Measurements from ENCODE around the gene HIBADH.
A peak's percentile ranks its signal among the peaks of the same experiment; 100 is the strongest.

Gene HIBADH

GRCh38 chr7:27688056-27688455 is 25.4 kb upstream of the HIBADH start:
- no peak overlapping the region for H2AFZ ChIP-seq (ENCODE audit: low read depth, low read length)
- no peak overlapping the region for H3K4ac ChIP-seq (ENCODE audit: low read depth in 1 of 2, low read length in 2 of 2)
- 96% methylated on average over 4 of the region's 4 CpGs for WGBS
- no peaks in the 10 kb centered on the region for H3K4me1 ChIP-seq (ENCODE audit: control insufficient read depth, insufficient read depth, low read depth, low read length)
- no peak overlapping the region for H4K91ac ChIP-seq (ENCODE audit: low read length)
- H3K9me3 ChIP-seq (ENCODE audit: control insufficient read depth, low read length), result no peaks in the 10 kb centered on the region
- no peak overlapping the region for H4K8ac ChIP-seq (ENCODE audit: low read length)
- H2BK120ac ChIP-seq (ENCODE audit: low read depth, low read length), result no peak overlapping the region
- no peak overlapping the region for H2BK15ac ChIP-seq (ENCODE audit: low read depth, poor library complexity, severe bottlenecking)
- H3K4me3 ChIP-seq (ENCODE audit: insufficient read depth in 1 of 2, low read depth in 1 of 2, low read length in 2 of 2), result no peak overlapping the region
- no peaks in the 10 kb centered on the region for H3K27me3 ChIP-seq (ENCODE audit: control insufficient read depth in 1 of 2, insufficient read depth in 1 of 2, low read length in 2 of 2)
- no peak overlapping the region for H3K18ac ChIP-seq (ENCODE audit: low read depth in 1 of 2, low read length in 2 of 2)
- H3K4me2 ChIP-seq (ENCODE audit: low read length, poor library complexity, severe bottlenecking), result no peak overlapping the region
- no peaks in the 10 kb centered on the region for H3K36me3 ChIP-seq (ENCODE audit: control insufficient read depth in 1 of 2, insufficient read depth in 2 of 2, low read depth in 1 of 2, low read length in 2 of 2)
- H3K23ac ChIP-seq (ENCODE audit: low read length in 2 of 2), result no peak overlapping the region
- DNase-seq, result no peak
- H3K79me1 ChIP-seq (replicated peaks; ENCODE audit: low read length, poor library complexity, severe bottlenecking), result no peaks in the 10 kb centered on the region
- no peak overlapping the region for H2BK5ac ChIP-seq (ENCODE audit: low read depth, low read length, poor library complexity, severe bottlenecking)
- no peak overlapping the region for H3K14ac ChIP-seq (ENCODE audit: low read length in 2 of 2)
- H2BK12ac ChIP-seq (ENCODE audit: low read length in 2 of 2), result no peak overlapping the region
- no peak overlapping the region for H2AK5ac ChIP-seq (ENCODE audit: low read length, severe bottlenecking)
- no peak overlapping the region for H3K9ac ChIP-seq (ENCODE audit: low read length)
- H3K27ac ChIP-seq (ENCODE audit: low read length, poor library complexity, severe bottlenecking), result no peak overlapping the region

GRCh38 chr7:27686315-27686714 is 23.6 kb upstream of the HIBADH start:
- peak; percentile 33 for DNase-seq
- Histone ChIP-seq H3K18ac (ENCODE audit: low read depth in 1 of 2, low read length in 2 of 2) (no peak overlapping the region), H3K9ac (ENCODE audit: low read length) (no peak overlapping the region), H3K27ac (ENCODE audit: low read length, poor library complexity, severe bottlenecking) (no peak overlapping the region), H2BK120ac (ENCODE audit: low read depth, low read length) (no peak overlapping the region), H3K14ac (ENCODE audit: low read length in 2 of 2) (no peak overlapping the region), H2BK12ac (ENCODE audit: low read length in 2 of 2) (no peak overlapping the region), H2AFZ (ENCODE audit: low read depth, low read length) (no peak overlapping the region), H2BK15ac (ENCODE audit: low read depth, poor library complexity, severe bottlenecking) (no peak overlapping the region), H3K79me1 (replicated peaks; ENCODE audit: low read length, poor library complexity, severe bottlenecking) (no peaks in the 10 kb centered on the region), H3K4me2 (ENCODE audit: low read length, poor library complexity, severe bottlenecking) (no peak overlapping the region), H3K4ac (ENCODE audit: low read depth in 1 of 2, low read length in 2 of 2) (no peak overlapping the region), H3K23ac (ENCODE audit: low read length in 2 of 2) (no peak overlapping the region), H3K36me3 (ENCODE audit: control insufficient read depth in 1 of 2, insufficient read depth in 2 of 2, low read depth in 1 of 2, low read length in 2 of 2) (no peaks in the 10 kb centered on the region), H4K91ac (ENCODE audit: low read length) (no peak overlapping the region), H3K4me1 (ENCODE audit: control insufficient read depth, insufficient read depth, low read depth, low read length) (no peaks in the 10 kb centered on the region), H3K4me3 (ENCODE audit: insufficient read depth in 1 of 2, low read depth in 1 of 2, low read length in 2 of 2) (no peak overlapping the region), H4K8ac (ENCODE audit: low read length) (no peak overlapping the region), H2BK5ac (ENCODE audit: low read depth, low read length, poor library complexity, severe bottlenecking) (no peak overlapping the region), H2AK5ac (ENCODE audit: low read length, severe bottlenecking) (no peak overlapping the region), H3K9me3 (ENCODE audit: control insufficient read depth, low read length) (no peaks in the 10 kb centered on the region), H3K27me3 (ENCODE audit: control insufficient read depth in 1 of 2, insufficient read depth in 1 of 2, low read length in 2 of 2) (no peaks in the 10 kb centered on the region)

GRCh38 chr7:27685893-27686292 is 23.2 kb upstream of the HIBADH start:
- WGBS, result no CpG with 5 or more reads among the region's 2 CpGs
- Histone ChIP-seq H3K9ac (ENCODE audit: low read length) (no peak overlapping the region), H4K91ac (ENCODE audit: low read length) (no peak overlapping the region), H3K4me1 (ENCODE audit: control insufficient read depth, insufficient read depth, low read depth, low read length) (no peaks in the 10 kb centered on the region), H3K4ac (ENCODE audit: low read depth in 1 of 2, low read length in 2 of 2) (no peak overlapping the region), H3K14ac (ENCODE audit: low read length in 2 of 2) (no peak overlapping the region), H2AK5ac (ENCODE audit: low read length, severe bottlenecking) (no peak overlapping the region), H3K9me3 (ENCODE audit: control insufficient read depth, low read length) (no peaks in the 10 kb centered on the region), H3K79me1 (replicated peaks; ENCODE audit: low read length, poor library complexity, severe bottlenecking) (no peaks in the 10 kb centered on the region), H3K18ac (ENCODE audit: low read depth in 1 of 2, low read length in 2 of 2) (no peak overlapping the region), H3K27ac (ENCODE audit: low read length, poor library complexity, severe bottlenecking) (no peak overlapping the region), H4K8ac (ENCODE audit: low read length) (no peak overlapping the region), H2AFZ (ENCODE audit: low read depth, low read length) (no peak overlapping the region), H3K27me3 (ENCODE audit: control insufficient read depth in 1 of 2, insufficient read depth in 1 of 2, low read length in 2 of 2) (no peaks in the 10 kb centered on the region), H2BK120ac (ENCODE audit: low read depth, low read length) (no peak overlapping the region), H3K4me2 (ENCODE audit: low read length, poor library complexity, severe bottlenecking) (no peak overlapping the region), H2BK12ac (ENCODE audit: low read length in 2 of 2) (no peak overlapping the region), H3K36me3 (ENCODE audit: control insufficient read depth in 1 of 2, insufficient read depth in 2 of 2, low read depth in 1 of 2, low read length in 2 of 2) (no peaks in the 10 kb centered on the region), H3K23ac (ENCODE audit: low read length in 2 of 2) (no peak overlapping the region), H3K4me3 (ENCODE audit: insufficient read depth in 1 of 2, low read depth in 1 of 2, low read length in 2 of 2) (no peak overlapping the region), H2BK15ac (ENCODE audit: low read depth, poor library complexity, severe bottlenecking) (no peak overlapping the region), H2BK5ac (ENCODE audit: low read depth, low read length, poor library complexity, severe bottlenecking) (no peak overlapping the region)
- DNase-seq, result no peak

GRCh38 chr7:27685209-27685608 is 22.5 kb upstream of the HIBADH start:
- Histone ChIP-seq H2BK5ac (ENCODE audit: low read depth, low read length, poor library complexity, severe bottlenecking) (no peak overlapping the region), H3K23ac (ENCODE audit: low read length in 2 of 2) (no peak overlapping the region), H3K4me1 (ENCODE audit: control insufficient read depth, insufficient read depth, low read depth, low read length) (no peaks in the 10 kb centered on the region), H3K4ac (ENCODE audit: low read depth in 1 of 2, low read length in 2 of 2) (no peak overlapping the region), H3K9me3 (ENCODE audit: control insufficient read depth, low read length) (no peaks in the 10 kb centered on the region), H3K9ac (ENCODE audit: low read length) (no peak overlapping the region), H3K14ac (ENCODE audit: low read length in 2 of 2) (no peak overlapping the region), H2AK5ac (ENCODE audit: low read length, severe bottlenecking) (no peak overlapping the region), H4K8ac (ENCODE audit: low read length) (no peak overlapping the region), H4K91ac (ENCODE audit: low read length) (no peak overlapping the region), H2BK12ac (ENCODE audit: low read length in 2 of 2) (no peak overlapping the region), H3K4me2 (ENCODE audit: low read length, poor library complexity, severe bottlenecking) (no peak overlapping the region), H3K4me3 (ENCODE audit: insufficient read depth in 1 of 2, low read depth in 1 of 2, low read length in 2 of 2) (no peak overlapping the region), H2BK15ac (ENCODE audit: low read depth, poor library complexity, severe bottlenecking) (no peak overlapping the region), H3K27me3 (ENCODE audit: control insufficient read depth in 1 of 2, insufficient read depth in 1 of 2, low read length in 2 of 2) (no peaks in the 10 kb centered on the region), H3K27ac (ENCODE audit: low read length, poor library complexity, severe bottlenecking) (no peak overlapping the region), H2BK120ac (ENCODE audit: low read depth, low read length) (no peak overlapping the region), H3K79me1 (replicated peaks; ENCODE audit: low read length, poor library complexity, severe bottlenecking) (no peaks in the 10 kb centered on the region), H2AFZ (ENCODE audit: low read depth, low read length) (no peak overlapping the region), H3K18ac (ENCODE audit: low read depth in 1 of 2, low read length in 2 of 2) (no peak overlapping the region), H3K36me3 (ENCODE audit: control insufficient read depth in 1 of 2, insufficient read depth in 2 of 2, low read depth in 1 of 2, low read length in 2 of 2) (no peaks in the 10 kb centered on the region)
- WGBS, result 100% methylated on average over 1 of the region's 1 CpG
- no peak for DNase-seq

Measured in mesenchymal stem cell (in vitro differentiated cells and primary cell).